OCI-M2 (cell line): Measurements from ENCODE around the gene LRATD1.

Source experiments
- DNase-seq: peaks from one replicate; lab custom pipeline; 2025; ENCODE audit not compliant: unreplicated experiment; lab: John Stamatoyannopoulos, UW

Gene LRATD1

GRCh38 chr2:14633461-14634181, 1.1 kb downstream of the LRATD1 start:
- no peak for DNase-seq

- DNase-seq, result no peak
Measured at GRCh38 chr2:14634182-14634488, 1.6 kb downstream of the LRATD1 start.

- no peak for DNase-seq
Measured at GRCh38 chr2:14634489-14635390, 2.2 kb downstream of the LRATD1 start.

- no peak for DNase-seq
Measured at GRCh38 chr2:14635391-14635871, 2.9 kb downstream of the LRATD1 start.

GRCh38 chr2:14638488-14638887, 6.0 kb downstream of the LRATD1 start:
- no peak for DNase-seq

GRCh38 chr2:14641116-14641515, 8.6 kb downstream of the LRATD1 start:
- DNase-seq, result no peak

- no peak for DNase-seq
Measured at GRCh38 chr2:14642499-14642898, 10.0 kb downstream of the LRATD1 start.

GRCh38 chr2:14647714-14648113, 15.2 kb downstream of the LRATD1 start:
- no peak for DNase-seq

- DNase-seq, result no peak
Measured at GRCh38 chr2:14650066-14650465, 17.5 kb downstream of the LRATD1 start.

GRCh38 chr2:14654835-14655282, 22.3 kb downstream of the LRATD1 start:
- DNase-seq, result no peak

- DNase-seq, result no peak
Measured at GRCh38 chr2:14656146-14656545, 23.6 kb downstream of the LRATD1 start.

- no peak for DNase-seq
Measured at GRCh38 chr2:14661163-14661562, 28.6 kb downstream of the LRATD1 start.

GRCh38 chr2:14673351-14673875, 40.9 kb downstream of the LRATD1 start:
- DNase-seq, result no peak

- DNase-seq, result no peak
Measured at GRCh38 chr2:14675489-14675888, 43.0 kb downstream of the LRATD1 start.

- no peak for DNase-seq
Measured at GRCh38 chr2:14676371-14676770, 43.9 kb downstream of the LRATD1 start.

GRCh38 chr2:14677039-14677438, 44.5 kb downstream of the LRATD1 start:
- DNase-seq, result no peak

- no peak for DNase-seq
Measured at GRCh38 chr2:14678761-14679160, 46.2 kb downstream of the LRATD1 start.

- no peak for DNase-seq
Measured at GRCh38 chr2:14681608-14682007, 49.1 kb downstream of the LRATD1 start.
